HL-60 (cell line): Measurements from ENCODE around the gene SETD3.

Experiments used
- DNase-seq, 2 experiments: peaks; one replicate each; pipeline ENCODE4 v3.0.0-alpha.2; 2010 to 2020; ENCODE audit warnings: low read depth in 1 of 2, low spot score in 1 of 2
- H3K27ac ChIP-seq: fragments of 250-450 bp; sonication (Bioruptor Pico); replicated peaks from 2 replicates; pipeline ENCODE4 v1.5.1; 2020; ENCODE audit warnings: mild to moderate bottlenecking, moderate library complexity
- H3K27me3 ChIP-seq: fragments of 250-450 bp; sonication (Bioruptor Pico); 2 replicates; pipeline ENCODE4 v1.5.1; 2021; ENCODE audit warnings: mild to moderate bottlenecking, moderate library complexity; ENCODE audit not compliant: insufficient read depth, poor library complexity, severe bottlenecking
- H3K4me3 ChIP-seq: replicated peaks from 2 replicates; pipeline ENCODE4 v1.5.1; 2011; ENCODE audit warnings: mild to moderate bottlenecking, control low read depth, low read length; ENCODE audit not compliant: insufficient read depth
- CTCF ChIP-seq: IDR thresholded peaks from one replicate; pipeline ENCODE4 v1.5.1; 2011; ENCODE audit warnings: low read length, control low read depth, inconsistent platforms; ENCODE audit not compliant: insufficient read depth
- GABPA ChIP-seq: IDR thresholded peaks from 2 replicates; pipeline ENCODE4 v1.6.1; 2012; ENCODE audit warnings: low read depth
- POLR2AphosphoS5 ChIP-seq: IDR thresholded peaks from 2 replicates; pipeline ENCODE4 v1.6.1; 2012; ENCODE audit warnings: low read depth
- REST ChIP-seq: IDR thresholded peaks from 2 replicates; pipeline ENCODE4 v1.6.1; 2012; ENCODE audit warnings: low read depth; ENCODE audit not compliant: insufficient replicate concordance
- SPI1 ChIP-seq: IDR thresholded peaks from 2 replicates; pipeline ENCODE4 v1.6.1; 2012; ENCODE audit warnings: low read depth, mild to moderate bottlenecking, borderline replicate concordance

Gene SETD3

GRCh38 chr14:99427632-99428300, 52.9 kb downstream of the SETD3 start:
- DNase-seq, result no peak
- Histone ChIP-seq H3K27ac (no peak overlapping the region), H3K27me3 (no peaks in the 10 kb centered on the region), H3K4me3 (no peak overlapping the region)
- TF ChIP-seq REST, result no peak
- TF ChIP-seq SPI1, result no peak
- TF ChIP-seq CTCF, result no peak
- TF ChIP-seq GABPA, result no peak
- TF ChIP-seq POLR2AphosphoS5, result no peak

GRCh38 chr14:99426813-99427346, 53.8 kb downstream of the SETD3 start:
- DNase-seq, result no peak
- Histone ChIP-seq H3K4me3 (no peak overlapping the region), H3K27me3 (no peaks in the 10 kb centered on the region), H3K27ac (no peak overlapping the region)
- TF ChIP-seq GABPA (no peak), REST (no peak), CTCF (no peak), SPI1 (no peak)

- no peak overlapping the region for H3K4me3 ChIP-seq
- TF ChIP-seq SPI1, result no peak
- no peak for TF ChIP-seq REST
- no peak for TF ChIP-seq CTCF
- no peak for TF ChIP-seq GABPA
- no peak for TF ChIP-seq POLR2AphosphoS5
Measured at GRCh38 chr14:99426265-99426664, 54.4 kb downstream of the SETD3 start.

More at GRCh38 chr14:99426265-99426664, 54.4 kb downstream of the SETD3 start:
- no peak for DNase-seq
- H3K27me3 ChIP-seq, result no peaks in the 10 kb centered on the region
- H3K27ac ChIP-seq, result no peak overlapping the region
